HepG2 (cell line): ENCODE data around the gene EMC9. TPM values are rescaled to one million over a fixed set of nuclear protein-coding genes. Genes with fewer than 3 reads are reported as not detected.

ENCODE experiments used
- CENPBD1 ChIP-seq: sonication (generic); formaldehyde crosslinking; IDR thresholded peaks from 2 replicates; pipeline ENCODE4 v1.8.0; 2022; ENCODE audit warnings: missing genetic modification reagents, low read depth, mild to moderate bottlenecking, borderline replicate concordance
- CSRNP2 ChIP-seq: sonication (generic); formaldehyde crosslinking; conservative IDR thresholded peaks from 2 replicates; pipeline ENCODE4 v1.8.0; 2022; ENCODE audit warnings: low read depth, missing genetic modification reagents
- DDIT3 ChIP-seq: sonication (generic); formaldehyde crosslinking; IDR thresholded peaks from 2 replicates; pipeline ENCODE4 v1.4.0; 2020; ENCODE audit warnings: mild to moderate bottlenecking, missing genetic modification reagents
- GRHL1 ChIP-seq: sonication (generic); formaldehyde crosslinking; conservative IDR thresholded peaks from 2 replicates; pipeline ENCODE4 v1.8.0; 2022; ENCODE audit warnings: missing genetic modification reagents
- ISL2 ChIP-seq: sonication (generic); formaldehyde crosslinking; IDR thresholded peaks from 2 replicates; pipeline ENCODE4 v1.5.0; 2020; ENCODE audit warnings: missing genetic modification reagents
- MEIS1 ChIP-seq: sonication (generic); formaldehyde crosslinking; IDR thresholded peaks from 2 replicates; pipeline ENCODE4 v1.9.0; 2021; ENCODE audit warnings: mild to moderate bottlenecking, missing genetic modification reagents, moderate library complexity, borderline replicate concordance
- PAF1 ChIP-seq: IDR thresholded peaks from 2 replicates; pipeline ENCODE4 v1.6.1; 2016; ENCODE audit warnings: missing genetic modification reagents, missing compliant biosample characterization
- PCBP2 ChIP-seq: fragments of 200-400 bp; formaldehyde crosslinking; optimal IDR thresholded peaks from 2 replicates; pipeline ENCODE3; 2018; ENCODE audit warnings: low read length, low read depth; ENCODE audit not compliant: poor library complexity, severe bottlenecking
- RARG ChIP-seq: sonication (generic); formaldehyde crosslinking; IDR thresholded peaks from 2 replicates; pipeline ENCODE4 v1.4.0; 2020; ENCODE audit warnings: low read depth, mild to moderate bottlenecking, missing genetic modification reagents
- SMARCC2 ChIP-seq: fragments of 450-650 bp; IDR thresholded peaks from 2 replicates; pipeline ENCODE4 v1.6.1; 2017; ENCODE audit warnings: antibody characterized with exemption, mild to moderate bottlenecking
- SYNCRIP ChIP-seq: fragments of 200-400 bp; formaldehyde crosslinking; IDR thresholded peaks from 2 replicates; pipeline ENCODE4 v1.6.1; 2018; ENCODE audit warnings: mild to moderate bottlenecking, low read depth, low read length; ENCODE audit not compliant: insufficient read depth
- ZBTB21 ChIP-seq: sonication (generic); formaldehyde crosslinking; IDR thresholded peaks from 2 replicates; pipeline ENCODE4 v1.4.0; 2020; ENCODE audit warnings: missing genetic modification reagents
- ZBTB38 ChIP-seq: sonication (generic); formaldehyde crosslinking; IDR thresholded peaks from 2 replicates; pipeline ENCODE4 v1.5.1; 2020; ENCODE audit warnings: mild to moderate bottlenecking, missing genetic modification reagents
- ZFX ChIP-seq: sonication (generic); formaldehyde crosslinking; IDR thresholded peaks from 2 replicates; pipeline ENCODE4 v1.4.0; 2020; ENCODE audit warnings: mild to moderate bottlenecking, low read depth, missing genetic modification reagents, moderate library complexity
- ZMAT5 ChIP-seq: sonication (generic); formaldehyde crosslinking; IDR thresholded peaks from 2 replicates; pipeline ENCODE4 v1.5.0; 2020; ENCODE audit warnings: mild to moderate bottlenecking, low read depth, missing genetic modification reagents, borderline replicate concordance
- ZNF331 ChIP-seq: sonication (generic); formaldehyde crosslinking; IDR thresholded peaks from 2 replicates; pipeline ENCODE4 v1.4.0; 2020; ENCODE audit warnings: missing genetic modification reagents
- ZNF615 ChIP-seq: sonication (generic); formaldehyde crosslinking; IDR thresholded peaks from 2 replicates; pipeline ENCODE4 v1.5.0; 2020; ENCODE audit warnings: mild to moderate bottlenecking, missing genetic modification reagents, borderline replicate concordance
- ZNF674 ChIP-seq: sonication (generic); formaldehyde crosslinking; IDR thresholded peaks from 2 replicates; pipeline ENCODE4 v1.5.0; 2020; ENCODE audit warnings: low read depth, mild to moderate bottlenecking, missing genetic modification reagents
- ZNF776 ChIP-seq: sonication (generic); formaldehyde crosslinking; IDR thresholded peaks from 2 replicates; pipeline ENCODE4 v1.4.0; 2020; ENCODE audit warnings: mild to moderate bottlenecking, missing genetic modification reagents
- ZNF782 ChIP-seq: sonication (generic); formaldehyde crosslinking; IDR thresholded peaks from 2 replicates; pipeline ENCODE4 v1.4.0; 2020; ENCODE audit warnings: missing genetic modification reagents, mild to moderate bottlenecking, borderline replicate concordance
- ZNF883 ChIP-seq: sonication (generic); formaldehyde crosslinking; IDR thresholded peaks from 2 replicates; pipeline ENCODE4 v1.5.1; 2020; ENCODE audit warnings: mild to moderate bottlenecking, missing genetic modification reagents; ENCODE audit errors: not compliant biosample characterization
- ZSCAN22 ChIP-seq: sonication (generic); formaldehyde crosslinking; IDR thresholded peaks from 2 replicates; pipeline ENCODE4 v1.4.0; 2020; ENCODE audit warnings: mild to moderate bottlenecking, missing genetic modification reagents
- polyA plus RNA-seq, 8 experiments: library from polyadenylated mRNA; depleted of rRNA in 3 of 8; stranded (reverse) in 7 of 8; unstranded in 1 of 8; fragments of >200 nt; fragmentation: Illumina TruSeq in 4 of 8; extraction: Trizol in 4 of 8; gene quantifications; 2 replicates each; pipeline versions ENCODE4 v1.2.1 to v1.2.3, GENCODE V29; 2011 to 2016; ENCODE audit warnings: low read depth in 4 of 8, missing spikeins in 1 of 8, mixed read lengths in 1 of 8; ENCODE audit not compliant: insufficient read depth in 1 of 8
- total RNA-seq, 5 experiments: library from RNA; depleted of rRNA; stranded (reverse); fragments of >200 nt; fragmentation: Illumina TruSeq; extraction: Trizol; gene quantifications; 2 replicates each; pipeline ENCODE4 v1.2.3, GENCODE V29; 2016; ENCODE audit warnings: low read depth in 1 of 5
- TF ChIP-seq, protein P1 (sequence below), 2 experiments: sonication (generic) in 1 of 2; formaldehyde crosslinking in 1 of 2; IDR thresholded peaks; 2 replicates each; pipeline versions ENCODE4 v1.4.0 to v1.6.1; 2018 to 2020; ENCODE audit warnings: missing genetic modification reagents in 2 of 2, borderline replicate concordance in 1 of 2, low read depth in 1 of 2, mild to moderate bottlenecking in 1 of 2, missing biosample characterization in 1 of 2

The EMC9 gene
- total and polyA plus RNA-seq, 2 of the 13 experiments (the other 11 are each of a cell fraction or from before 2014, with no cell fraction given): 60.5 to 78.7 TPM

GRCh38 chr14:24093207-24093900 is 48.0 kb downstream of the EMC9 start (continued):
- TF ChIP-seq CENPBD1 (CRISPR knock-in tag) (no peak), ZNF883 (CRISPR knock-in tag) (no peak), PAF1 (CRISPR knock-in tag) (no peak; the same call in 1 of the 2 replicates), CSRNP2 (CRISPR knock-in tag) (no peak), PCBP2 (no peak), ZBTB38 (peak; percentile 67), MEIS1 (CRISPR knock-in tag) (no peak), SYNCRIP (no peak), RARG (CRISPR knock-in tag) (no peak), ZBTB21 (CRISPR knock-in tag) (no peak), ZNF776 (no peak; the same call in 1 of the 2 replicates), ZFX (no peak), ISL2 (CRISPR knock-in tag) (no peak), ZSCAN22 (CRISPR knock-in tag) (no peak), ZMAT5 (CRISPR knock-in tag) (no peak), SMARCC2 (no peak), DDIT3 (CRISPR knock-in tag) (no peak), ZNF782 (CRISPR knock-in tag) (no peak), GRHL1 (CRISPR knock-in tag) (no peak), ZNF331 (CRISPR knock-in tag) (no peak), ZNF674 (no peak), ZNF615 (CRISPR knock-in tag) (no peak)
- TF ChIP-seq, protein P1, sequence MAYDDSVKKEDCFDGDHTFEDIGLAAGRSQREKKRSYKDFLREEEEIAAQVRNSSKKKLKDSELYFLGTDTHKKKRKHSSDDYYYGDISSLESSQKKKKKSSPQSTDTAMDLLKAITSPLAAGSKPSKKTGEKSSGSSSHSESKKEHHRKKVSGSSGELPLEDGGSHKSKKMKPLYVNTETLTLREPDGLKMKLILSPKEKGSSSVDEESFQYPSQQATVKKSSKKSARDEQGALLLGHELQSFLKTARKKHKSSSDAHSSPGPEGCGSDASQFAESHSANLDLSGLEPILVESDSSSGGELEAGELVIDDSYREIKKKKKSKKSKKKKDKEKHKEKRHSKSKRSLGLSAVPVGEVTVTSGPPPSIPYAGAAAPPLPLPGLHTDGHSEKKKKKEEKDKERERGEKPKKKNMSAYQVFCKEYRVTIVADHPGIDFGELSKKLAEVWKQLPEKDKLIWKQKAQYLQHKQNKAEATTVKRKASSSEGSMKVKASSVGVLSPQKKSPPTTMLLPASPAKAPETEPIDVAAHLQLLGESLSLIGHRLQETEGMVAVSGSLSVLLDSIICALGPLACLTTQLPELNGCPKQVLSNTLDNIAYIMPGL (CRISPR knock-in tag; IDR thresholded peaks at IDR 0.05; ENCODE audit: borderline replicate concordance in 1 of 2, low read depth in 1 of 2): no peak; a peak in 1 of 4 replicates
